HG03571 (cell line): Measurements from ENCODE around the gene HLA-DOB.
A peak's percentile ranks its signal among the peaks of the same experiment; 100 is the strongest.

ENCODE experiments used
- ATAC-seq: cut with Tn5 transposase; IDR thresholded peaks from one replicate; pipeline ENCODE4 v1.9.1; 2021; ENCODE audit not compliant: unreplicated experiment

HLA-DOB gene

DNA sequence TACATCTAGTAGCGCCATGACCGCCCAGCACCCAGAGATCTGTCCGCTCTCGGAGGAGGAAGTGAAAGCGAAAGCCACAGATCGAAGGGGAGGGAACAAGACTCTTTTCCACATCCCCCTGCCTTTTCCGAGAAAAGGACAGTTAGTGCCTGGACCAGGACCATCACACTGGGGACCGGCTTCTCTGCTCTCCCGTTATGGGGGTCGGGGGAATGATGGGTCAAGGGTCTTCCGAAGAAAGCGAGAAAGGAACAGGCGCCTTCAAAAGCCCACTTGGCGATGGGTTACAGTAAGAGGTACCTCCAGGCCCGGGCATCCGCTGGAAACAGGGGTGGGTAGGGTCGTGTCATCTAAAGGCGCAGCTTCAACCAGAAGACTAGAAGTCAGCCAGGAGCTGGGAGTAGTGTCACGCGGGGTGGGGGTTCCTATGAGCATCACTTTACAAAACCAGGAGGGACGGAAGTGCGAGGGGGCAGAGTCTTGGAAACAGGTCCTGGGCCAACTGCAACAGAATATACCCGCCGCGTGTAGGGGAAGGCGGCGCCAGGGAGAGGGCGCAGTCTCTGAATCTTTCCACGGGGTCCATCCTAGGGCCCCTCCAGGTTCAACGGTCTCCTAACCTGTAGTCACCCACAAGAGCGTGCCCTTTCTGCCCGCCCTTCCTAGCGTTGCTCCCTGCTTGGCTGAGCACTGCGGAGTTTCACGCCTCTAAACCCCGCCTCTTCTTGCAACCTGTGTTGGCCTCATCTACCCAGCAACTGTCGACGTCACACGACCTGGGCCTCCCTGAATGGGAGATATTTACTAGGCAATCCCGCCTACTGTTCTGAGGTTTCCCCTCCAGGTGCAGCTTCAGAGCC, 27.4 kb upstream of the HLA-DOB start, which contains the start of gene PSMB8:
Gene PSMB8 (minus strand): TSS at position 69 of the 860 bp plus-strand sequence. CDS start 51 bp downstream, at position 18.
- ATAC-seq = peak; percentile 57

DNA sequence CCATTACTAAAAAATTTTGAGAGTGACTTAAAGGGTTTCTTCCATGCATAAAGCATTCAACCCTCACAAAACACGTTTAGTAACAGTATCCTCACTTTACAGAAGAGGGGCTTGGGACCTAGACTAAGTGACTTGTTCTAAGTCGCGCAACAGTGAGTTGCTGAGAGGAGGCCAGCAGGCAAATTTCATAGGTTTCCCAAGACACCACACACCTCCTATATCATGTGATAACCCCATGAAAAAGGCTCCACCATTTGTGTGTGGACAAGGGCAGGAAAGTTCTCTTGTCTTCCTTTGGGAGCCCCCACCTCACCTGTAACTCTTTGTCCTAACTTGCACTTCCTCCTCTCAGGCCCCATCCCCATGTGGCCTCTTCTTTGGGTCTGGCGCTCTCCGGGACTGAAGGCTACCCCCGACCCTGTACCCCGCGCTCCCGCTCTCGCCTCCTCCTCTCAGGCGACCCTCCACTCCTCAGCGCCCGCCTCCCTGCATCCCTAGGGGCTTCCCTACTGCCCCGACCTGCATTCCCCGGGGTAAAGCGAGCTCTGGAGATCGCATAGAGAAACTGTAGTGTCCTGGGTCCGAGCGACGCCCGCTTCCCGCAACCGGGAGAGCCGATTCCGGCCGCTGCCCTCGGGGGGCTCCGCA, 26.7 kb upstream of the HLA-DOB start:
- no peak for ATAC-seq

DNA sequence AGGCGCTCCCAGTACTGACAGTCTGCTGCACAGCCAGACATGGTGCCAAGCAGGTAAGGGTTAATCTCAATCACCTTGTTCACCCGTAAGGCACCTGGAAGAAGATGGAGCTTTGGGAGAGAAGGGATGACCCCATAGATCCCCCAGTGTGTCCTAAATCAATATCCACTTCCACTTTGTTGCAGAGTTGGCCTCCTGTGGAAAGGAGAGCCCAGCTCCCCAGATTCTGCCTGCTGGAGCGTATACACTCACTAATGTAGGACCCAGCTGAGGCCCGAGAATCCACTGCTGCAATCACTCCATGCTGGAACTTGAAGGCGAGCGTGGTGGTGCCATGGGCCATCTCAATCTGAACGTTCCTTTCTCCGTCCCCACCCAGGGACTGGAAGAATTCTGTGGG, 25.9 kb upstream of the HLA-DOB start:
- no peak for ATAC-seq

DNA sequence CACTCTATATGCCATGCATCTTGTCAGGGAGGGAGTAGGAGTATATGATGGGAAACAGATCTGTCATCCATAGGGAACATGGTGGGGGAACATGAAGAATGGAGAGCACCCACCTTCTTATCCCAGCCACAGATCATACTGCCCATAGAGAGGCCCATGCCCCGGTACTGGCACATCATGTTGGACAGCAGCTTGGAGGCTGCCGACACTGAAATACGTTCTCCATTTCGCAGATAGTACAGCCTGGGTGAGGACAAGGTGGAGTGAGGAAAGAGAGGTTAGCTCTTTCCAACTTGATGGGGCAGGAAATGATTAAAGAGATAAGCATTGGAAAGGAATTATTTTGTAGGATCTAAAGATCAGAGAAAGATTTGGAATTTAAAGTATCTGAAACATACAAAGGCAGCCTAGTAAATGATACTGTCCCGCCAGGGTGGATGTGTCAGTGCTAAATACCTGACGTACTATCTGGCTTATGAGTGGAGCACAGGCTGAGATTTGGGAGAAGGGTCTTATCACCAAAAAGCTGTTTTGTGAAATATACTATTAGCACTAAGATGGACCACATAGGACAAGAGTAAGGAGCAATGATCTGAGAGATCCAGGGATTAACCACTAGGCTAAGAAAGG, 25.3 kb upstream of the HLA-DOB start:
- ATAC-seq = no peak

DNA sequence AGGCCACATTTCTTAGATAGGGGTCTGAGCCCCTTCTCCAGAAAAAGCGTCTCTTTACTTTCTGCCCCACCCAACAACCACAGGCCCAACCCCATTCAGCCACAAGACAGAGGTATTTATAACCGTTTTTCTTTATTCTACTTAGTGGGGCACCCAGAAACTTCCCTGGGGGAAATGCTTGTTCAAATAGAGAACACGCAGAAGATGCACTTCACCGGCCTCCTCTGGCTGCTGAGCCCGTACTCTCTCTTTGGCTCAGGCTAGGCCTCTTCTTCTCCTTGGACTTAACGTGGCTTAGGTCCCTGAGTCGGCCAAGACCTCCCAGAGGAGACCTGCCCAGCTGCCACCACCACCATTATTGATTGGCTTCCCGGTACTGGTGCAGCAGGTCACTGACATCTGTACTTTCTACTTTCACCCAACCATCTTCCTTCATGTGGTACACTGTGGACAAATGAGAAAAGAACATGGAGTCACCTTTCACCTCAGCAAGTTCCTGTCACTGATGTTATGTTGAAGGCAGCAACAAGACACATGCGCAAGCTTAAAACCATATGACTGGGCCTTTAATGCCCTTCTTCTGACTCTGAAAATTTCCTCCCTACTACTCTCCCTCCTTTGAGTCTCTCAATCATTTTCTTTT, 23.9 kb upstream of the HLA-DOB start:
- ATAC-seq = no peak

DNA sequence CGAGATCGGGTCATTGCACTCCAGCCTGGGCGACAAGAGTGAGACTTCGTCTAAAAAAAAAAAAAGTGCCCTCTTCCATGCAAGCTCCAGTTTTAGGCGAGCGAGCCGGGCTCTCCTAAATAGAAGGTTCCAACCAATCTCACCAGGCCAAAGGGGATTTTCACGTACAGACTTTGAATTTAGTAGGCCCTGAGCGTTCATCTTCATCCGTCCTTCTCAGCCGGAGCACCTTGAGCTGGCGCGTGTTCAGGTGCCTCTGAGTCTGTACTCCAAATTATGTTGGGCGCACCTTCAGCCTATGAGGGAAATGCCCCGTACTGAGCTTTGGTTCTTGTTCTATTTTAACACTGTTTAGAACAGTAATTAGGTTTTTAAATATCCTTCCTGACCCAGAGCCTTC, 22.6 kb upstream of the HLA-DOB start:
- no peak for ATAC-seq

DNA sequence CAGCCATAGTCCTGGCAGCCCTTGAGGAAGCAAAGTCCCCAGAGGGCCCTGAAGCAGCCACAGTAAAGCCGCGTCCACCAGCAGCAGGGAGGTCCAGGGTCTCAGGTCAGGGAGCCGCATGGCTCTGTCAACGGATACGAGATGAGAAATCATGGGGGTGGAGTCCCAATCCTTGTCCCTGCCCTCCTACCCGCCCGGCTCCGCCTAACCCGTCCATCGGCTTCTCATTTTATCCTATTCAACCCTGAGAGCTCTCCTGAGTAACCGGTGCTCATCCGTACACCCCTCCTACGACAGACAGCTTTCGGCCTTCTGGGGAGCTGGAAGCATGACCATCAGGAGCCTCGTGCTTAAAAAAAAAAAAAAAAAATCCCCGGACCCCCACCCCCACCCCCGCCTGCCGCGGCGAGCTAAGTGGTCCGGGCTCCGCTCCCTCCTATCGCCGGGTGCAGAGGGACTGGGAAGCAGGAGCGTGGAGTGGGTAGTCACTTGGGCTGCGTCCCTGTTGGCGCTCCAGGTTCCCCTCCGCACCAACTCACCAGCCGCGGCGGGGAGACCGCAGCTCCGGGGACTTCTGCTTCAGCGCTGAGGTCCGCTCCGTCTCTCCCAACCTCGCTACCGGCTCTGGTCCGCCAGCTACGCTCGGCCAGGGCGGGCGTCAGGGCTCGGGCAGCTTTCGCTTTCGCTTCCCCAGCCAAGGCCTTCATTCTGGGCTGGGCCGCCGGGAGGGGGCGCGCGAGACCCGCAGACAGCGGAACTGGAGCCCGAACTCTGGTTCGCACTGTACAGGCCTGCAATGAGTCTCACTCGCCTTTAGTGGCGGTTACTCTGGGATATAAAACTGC, 21.5 kb upstream of the HLA-DOB start, which contains the start of gene TAP2:
Gene TAP2 (minus strand): TSS at position 626 of the 845 bp plus-strand sequence. CDS start 506 bp downstream, at position 120.
- ATAC-seq = peak; percentile 84

DNA sequence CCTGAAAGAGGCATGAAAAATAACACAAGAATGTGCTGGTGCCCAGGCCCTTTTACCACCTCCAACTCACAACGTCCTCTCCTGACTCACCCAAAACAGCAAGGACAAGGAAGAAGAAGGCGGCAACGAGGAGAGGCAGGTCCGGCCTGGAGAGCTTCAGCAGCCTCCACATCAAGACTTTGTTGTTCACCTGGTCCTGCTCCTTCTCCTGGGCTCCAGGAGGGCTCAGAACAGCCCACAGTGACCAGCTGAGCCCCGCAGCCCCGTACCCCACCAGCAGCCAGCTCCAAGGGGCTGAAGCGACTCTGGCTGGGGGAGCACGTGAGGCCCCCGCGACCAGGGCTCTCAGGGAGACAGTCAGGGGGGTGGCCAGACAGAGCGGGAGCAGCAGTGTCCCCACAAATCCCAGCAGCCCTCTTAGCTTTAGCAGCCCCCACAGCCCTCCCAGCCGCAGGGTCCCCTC, 20.9 kb upstream of the HLA-DOB start:
- no peak for ATAC-seq

DNA sequence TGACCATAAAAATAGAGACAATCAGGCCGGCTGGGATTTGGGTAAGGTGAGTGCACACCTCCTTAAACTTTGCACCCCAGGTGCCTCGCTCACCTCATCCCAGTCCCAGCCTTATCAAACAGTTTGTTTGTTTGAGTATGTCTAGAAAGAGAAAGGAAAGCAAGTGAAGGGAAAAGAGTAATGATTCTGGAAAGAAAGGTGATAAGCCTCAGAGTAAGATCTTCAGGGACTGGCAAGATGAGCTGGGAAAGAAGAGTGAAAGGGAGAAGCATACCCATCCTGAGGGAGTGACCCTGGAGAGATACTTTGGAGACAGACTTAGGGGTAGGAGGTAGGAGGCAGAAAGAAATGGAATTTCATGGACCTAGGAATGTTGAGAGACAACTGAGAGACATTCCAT, 20.1 kb upstream of the HLA-DOB start:
- ATAC-seq = no peak

DNA sequence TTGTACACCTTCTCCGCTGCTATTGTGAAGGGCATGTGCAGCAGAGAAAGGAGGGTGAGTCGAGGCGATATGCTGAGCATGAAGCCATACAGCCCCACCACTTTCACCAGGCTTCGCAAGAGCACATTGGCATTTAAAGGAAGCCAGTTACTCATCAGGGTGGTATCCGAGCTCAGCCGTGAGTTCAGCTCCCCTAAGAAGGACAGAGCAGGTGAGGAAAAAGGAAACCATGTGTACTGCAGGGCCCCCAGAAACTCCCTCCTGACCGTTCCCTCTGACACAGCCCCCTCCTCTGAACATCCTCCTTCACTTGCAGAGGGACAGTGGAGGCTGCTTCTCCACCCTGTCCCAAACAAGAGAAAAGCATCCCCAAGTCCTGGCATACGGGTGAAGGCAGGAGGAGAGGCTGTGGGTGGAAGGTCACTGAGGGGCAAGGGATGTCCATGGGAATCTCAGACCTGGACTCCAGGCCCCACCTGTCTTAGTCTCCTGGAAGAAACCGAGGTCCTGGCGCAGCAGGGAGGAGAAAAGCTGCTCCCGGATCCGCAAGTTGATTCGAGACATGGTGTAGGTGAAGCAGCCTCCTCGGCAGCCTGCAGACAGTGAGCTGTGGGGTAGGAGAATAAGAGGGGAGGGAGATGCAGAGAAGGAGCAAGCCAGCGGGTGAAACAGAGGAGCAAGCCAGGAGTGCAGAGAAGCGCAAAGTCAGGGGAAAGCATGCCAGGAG, 18.5 kb upstream of the HLA-DOB start:
- no peak for ATAC-seq

DNA sequence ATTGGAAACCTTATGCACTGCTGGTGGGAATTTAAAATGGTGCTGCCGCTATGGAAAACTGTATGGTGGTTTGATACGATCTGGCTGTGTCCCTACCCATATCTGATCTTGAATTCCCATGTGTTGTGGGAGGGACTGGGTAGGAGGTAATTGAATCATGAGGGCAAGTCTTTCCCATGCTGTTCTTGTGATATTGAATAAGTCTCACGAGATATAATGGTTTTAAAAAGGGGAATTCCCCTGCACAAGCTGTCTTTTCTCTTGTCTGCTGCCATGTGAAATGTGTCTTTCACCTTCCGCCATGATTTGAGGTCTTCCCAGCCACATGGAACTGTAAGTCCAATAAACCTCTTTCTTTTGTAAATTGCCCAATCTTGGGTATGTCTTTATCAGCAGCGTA, 16.9 kb upstream of the HLA-DOB start:
- no peak for ATAC-seq

DNA sequence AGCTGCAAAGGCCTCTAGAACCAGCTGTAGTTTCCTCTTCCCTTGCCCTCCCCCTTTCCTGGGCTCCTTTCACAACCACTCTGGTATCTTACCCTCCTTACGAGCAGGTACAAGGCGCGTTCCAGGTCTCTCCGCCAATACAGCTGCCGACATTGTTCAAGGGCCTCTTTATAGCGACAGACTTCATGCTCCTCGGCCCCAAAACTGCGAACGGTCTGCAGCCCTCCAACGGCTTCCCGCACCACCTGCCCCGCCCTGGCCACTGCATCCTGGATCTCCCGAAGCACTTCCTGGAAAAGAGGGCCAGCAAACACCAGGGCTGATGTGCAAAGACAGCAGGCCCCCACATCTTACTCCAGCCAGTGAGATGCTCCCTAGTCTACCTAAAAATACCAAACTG, 15.7 kb upstream of the HLA-DOB start:
- no peak for ATAC-seq

DNA sequence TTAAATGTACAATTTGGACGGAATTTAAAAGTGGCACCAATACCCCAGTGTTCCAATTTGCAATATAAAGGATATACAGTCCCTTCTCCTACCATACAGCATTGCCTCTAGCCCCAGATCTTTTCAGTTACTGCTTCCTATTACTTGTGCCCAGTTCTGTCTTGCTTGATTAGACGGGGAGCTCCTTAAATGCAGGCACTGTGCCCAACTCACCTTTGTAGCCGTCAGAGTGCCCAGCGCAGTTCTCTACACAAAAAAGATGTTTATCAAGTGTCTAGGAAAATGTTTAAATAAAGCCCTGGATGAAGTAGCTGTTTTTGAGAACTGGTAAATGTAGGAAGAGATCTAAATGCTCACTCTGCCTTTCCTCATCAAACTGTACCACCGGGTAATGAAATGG, 14.1 kb upstream of the HLA-DOB start:
- no peak for ATAC-seq

DNA sequence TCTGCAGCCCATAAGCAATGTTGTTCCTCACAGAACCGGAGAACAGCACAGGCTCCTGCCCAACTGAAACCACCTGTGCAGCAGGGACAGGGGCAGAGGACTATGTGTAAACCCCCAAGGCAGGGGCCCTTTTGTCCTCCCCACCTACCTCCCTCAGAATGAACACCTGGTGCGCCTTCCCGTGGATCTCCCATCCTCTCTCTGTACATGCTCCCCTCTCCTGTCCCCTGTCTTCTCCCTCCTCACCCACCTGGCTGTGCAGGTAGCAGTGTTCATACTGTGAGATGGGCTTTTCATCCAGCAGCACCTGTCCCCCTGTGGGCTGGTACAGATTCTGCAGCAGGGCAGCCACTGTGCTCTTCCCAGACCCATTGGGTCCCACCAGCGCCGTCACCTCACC, 13.2 kb upstream of the HLA-DOB start:
- ATAC-seq = no peak

DNA sequence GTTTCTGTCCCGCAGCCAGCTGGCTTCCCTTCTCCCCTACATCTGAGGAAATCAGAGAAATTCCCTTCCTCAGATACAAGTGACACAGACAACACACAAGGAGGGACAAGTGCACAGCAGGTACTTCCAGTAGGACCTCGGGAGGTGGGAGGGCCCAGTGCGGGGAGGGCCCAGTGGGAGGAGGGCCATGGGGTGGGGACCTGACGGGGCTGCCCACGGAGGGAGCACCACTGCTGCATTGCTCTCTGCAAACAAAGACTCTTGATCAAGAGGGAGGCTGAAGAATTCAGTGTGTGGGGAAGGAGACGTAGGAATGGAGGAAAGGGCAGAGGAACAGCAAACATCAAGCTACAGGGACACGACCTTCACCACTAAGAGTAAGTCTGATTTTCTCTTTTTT, 12.7 kb upstream of the HLA-DOB start:
- no peak for ATAC-seq

DNA sequence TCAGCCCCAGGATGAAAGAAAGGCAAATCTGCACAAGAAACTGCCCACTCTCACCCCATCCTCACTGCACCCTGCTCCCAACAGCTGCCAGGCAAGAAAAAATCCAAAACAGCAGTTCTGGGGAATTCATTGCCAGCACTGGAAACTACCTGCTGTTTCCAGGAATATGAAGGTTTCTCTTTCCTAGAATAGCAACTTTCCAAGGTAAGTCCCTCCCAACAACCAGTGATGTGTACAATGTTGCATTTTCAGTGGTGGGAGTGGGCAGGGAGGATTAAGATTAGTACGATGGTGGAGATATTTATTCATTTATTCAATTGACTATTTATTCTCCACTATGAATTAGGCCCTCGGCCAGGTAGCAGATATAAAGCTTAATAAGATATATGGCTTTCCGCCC, 10.2 kb upstream of the HLA-DOB start:
- no peak for ATAC-seq

DNA sequence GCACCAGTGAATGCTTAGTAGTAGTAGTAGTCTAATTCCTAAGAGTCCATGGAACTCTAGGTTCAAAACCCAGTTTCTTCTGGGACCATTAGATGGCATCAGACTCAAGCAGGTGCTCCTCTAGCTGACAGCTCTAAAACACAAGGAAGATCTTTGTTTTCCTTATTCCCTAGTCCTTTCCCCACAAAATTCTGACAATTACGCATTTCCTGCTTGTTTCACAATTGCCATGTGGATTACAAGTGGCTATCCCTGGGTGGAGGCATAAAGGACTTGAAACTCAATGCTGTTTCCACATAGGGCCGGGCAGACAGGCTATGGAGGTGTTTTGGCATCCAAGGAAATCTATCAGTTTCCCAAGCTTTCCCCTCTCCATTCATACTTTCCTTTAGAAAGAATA, 9.2 kb upstream of the HLA-DOB start:
- ATAC-seq = no peak

DNA sequence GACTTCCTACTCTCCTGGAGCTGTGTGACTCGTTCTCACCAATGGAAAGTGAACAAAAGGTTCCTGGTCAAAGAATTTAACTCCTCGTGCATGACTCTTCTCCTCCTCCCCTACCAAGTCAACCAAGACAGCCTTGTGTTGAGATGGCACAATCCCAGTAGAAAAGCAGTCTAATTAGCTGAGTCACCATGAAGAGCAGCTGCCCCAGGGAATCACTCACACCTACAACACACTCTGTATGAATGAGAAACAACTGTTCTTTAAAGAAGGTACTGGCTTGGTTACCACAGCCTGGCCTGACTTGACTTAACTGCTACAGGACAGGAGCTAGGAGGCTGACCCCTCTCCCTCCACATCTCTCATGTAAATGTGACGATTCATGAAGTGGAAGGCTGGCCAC, 2.9 kb upstream of the HLA-DOB start:
- no peak for ATAC-seq

DNA sequence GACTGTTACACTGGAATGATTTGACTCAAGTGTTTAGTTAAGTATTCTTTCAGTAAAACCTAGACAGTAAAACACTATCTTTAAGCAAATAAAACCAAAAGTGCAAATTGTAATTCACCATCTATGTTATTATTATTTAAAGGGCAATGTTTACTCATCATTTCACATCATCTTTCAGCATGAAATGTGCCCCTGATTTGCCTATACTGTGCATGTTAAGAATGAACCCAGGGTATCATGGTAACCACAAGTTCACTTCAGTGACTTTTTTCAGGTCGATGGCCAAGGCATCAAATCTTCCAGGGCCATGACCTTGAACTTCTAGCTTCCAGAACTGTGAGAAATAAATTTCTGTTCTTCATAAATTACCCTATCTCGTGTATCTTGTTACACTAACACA, 2.1 kb upstream of the HLA-DOB start:
- no peak for ATAC-seq

DNA sequence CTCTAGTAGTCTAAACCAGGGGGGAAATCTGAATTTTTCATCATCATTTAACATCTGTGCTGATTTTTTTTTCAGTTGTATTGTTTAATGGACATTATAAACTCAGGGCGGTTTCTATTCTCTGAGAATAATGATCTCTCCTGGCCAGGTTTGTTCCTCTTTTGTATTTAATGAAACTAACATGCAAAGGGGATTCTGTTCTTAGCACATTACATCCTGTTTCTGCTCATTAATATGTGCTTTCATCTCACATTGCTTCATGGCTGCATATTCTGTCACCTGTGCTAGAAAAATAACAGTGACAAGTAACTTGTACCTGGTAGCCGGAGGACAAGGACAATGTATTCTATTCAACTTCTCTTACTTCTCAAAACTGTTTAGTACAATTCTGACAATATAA, 806 bp downstream of the HLA-DOB start:
- no peak for ATAC-seq
